ENCODE data around the gene ATP13A2.
A peak's percentile ranks its signal among the peaks of the same experiment; 100 is the strongest.
"Not testable (repeated sequence)": the region's sequence is repeated elsewhere in the genome, so short reads cannot be mapped to it uniquely, and the experiment has no call there.

ATP13A2 gene

DNA sequence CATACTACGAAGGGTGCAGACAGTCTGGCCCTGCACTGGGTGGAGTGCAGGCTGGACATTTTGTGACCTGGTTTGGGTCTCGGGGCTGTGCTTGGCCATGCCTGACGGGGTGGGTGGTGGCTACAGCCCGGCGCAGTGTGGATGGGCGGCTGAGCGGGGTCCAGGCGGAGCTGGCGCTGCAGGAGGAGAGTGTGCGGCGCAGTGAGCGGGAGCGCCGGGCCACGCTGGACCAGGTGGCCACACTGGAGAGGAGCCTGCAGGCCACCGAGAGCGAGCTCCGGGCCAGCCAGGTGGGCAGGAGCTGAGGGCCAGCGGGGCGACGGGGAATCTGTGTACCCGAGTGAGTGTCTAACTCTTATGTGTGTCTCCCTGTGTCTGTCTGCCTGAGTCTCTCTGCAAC is 45.4 kb downstream of the ATP13A2 start:
- H3K27ac ChIP-seq (ENCODE audit: low read depth, low read length), result no peak overlapping the region

DNA sequence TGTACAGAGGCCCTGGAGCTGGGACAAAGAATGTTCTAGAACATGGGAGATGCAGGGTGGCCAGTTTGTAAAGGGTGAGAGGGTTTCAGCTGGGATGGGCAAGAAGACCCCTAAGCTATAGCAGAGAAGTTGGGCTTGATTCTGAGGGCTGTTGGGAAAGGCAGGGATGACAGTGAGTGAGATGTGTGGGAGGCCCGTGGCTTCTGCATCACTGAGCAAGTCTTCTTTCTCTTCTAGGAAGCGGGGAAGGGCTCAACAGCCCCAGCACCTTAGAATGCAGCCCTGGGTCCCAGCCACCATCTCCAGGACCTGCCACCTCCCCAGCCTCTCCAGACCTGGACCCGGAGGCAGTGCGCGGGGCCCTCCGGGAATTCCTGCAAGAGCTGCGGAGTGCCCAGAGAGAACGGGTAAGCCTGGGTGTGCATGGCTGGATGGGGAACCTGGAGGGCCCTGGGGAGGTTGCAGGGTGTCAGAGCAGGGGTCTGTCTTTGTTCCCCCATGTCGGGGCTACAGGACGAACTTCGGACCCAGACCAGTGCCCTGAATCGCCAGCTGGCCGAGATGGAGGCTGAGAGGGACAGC is 46.2 kb downstream of the ATP13A2 start:
- H3K9me3 ChIP-seq (ENCODE audit: control insufficient read depth in 1 of 2, low read length in 2 of 2), result no peaks in the 10 kb centered on the region
- no peak overlapping the region for H3K27ac ChIP-seq (ENCODE audit: low read depth, low read length)
- H3K4me1 ChIP-seq (ENCODE audit: control insufficient read depth in 1 of 2, insufficient read depth in 2 of 2, low read length in 2 of 2), result no peaks in the 10 kb centered on the region
- peaks cover 0 to 4% of the 10 kb centered on the region in 2 donors for H3K36me3 ChIP-seq (ENCODE audit: control insufficient read depth in 1 of 2, insufficient read depth in 2 of 2, low read length in 2 of 2)
- no peaks in the 10 kb centered on the region for H3K27me3 ChIP-seq (ENCODE audit: control insufficient read depth in 1 of 2, insufficient read depth in 2 of 2, low read length in 2 of 2)
- H3K4me3 ChIP-seq (ENCODE audit: low read depth in 1 of 2, low read length in 2 of 2), result no peak overlapping the region
- no peak overlapping the region for H3K9ac ChIP-seq (ENCODE audit: low read depth in 1 of 2, low read length in 2 of 2)

More for the DNA sequence above, 45.4 kb downstream of the ATP13A2 start:
- H3K4me3 ChIP-seq (ENCODE audit: low read depth in 1 of 2, low read length in 2 of 2), result no peak overlapping the region
- H3K9ac ChIP-seq (ENCODE audit: low read depth in 1 of 2, low read length in 2 of 2), result no peak overlapping the region
- peaks cover 0 to 4% of the 10 kb centered on the region in 2 donors for H3K36me3 ChIP-seq (ENCODE audit: control insufficient read depth in 1 of 2, insufficient read depth in 2 of 2, low read length in 2 of 2)
- peaks cover 0 to 4% of the 10 kb centered on the region in 2 donors for H3K4me1 ChIP-seq (ENCODE audit: control insufficient read depth in 1 of 2, insufficient read depth in 2 of 2, low read length in 2 of 2)
- H3K9me3 ChIP-seq (ENCODE audit: control insufficient read depth in 1 of 2, low read length in 2 of 2), result no peaks in the 10 kb centered on the region
- H3K27me3 ChIP-seq (ENCODE audit: control insufficient read depth in 1 of 2, insufficient read depth in 2 of 2, low read length in 2 of 2), result no peaks in the 10 kb centered on the region

DNA sequence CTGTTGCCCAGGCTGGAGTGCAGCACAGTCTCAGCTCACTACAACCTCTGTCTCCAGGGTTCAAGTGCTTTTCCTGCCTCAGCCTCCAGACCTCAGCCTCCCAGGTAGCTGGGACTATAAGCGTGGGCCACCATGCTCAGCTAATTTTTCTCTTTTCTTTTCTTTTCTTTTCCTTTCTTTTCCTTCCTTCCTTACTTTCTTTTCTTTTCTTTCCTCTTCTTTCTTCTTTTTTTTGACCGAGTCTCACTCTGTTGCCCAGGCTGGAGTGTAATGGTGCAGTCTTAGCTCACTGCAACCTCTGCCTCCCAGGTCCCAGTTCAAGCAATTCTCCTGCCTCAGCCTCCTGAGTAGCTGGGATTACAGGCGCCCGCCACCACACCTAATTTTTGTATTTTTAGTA is 47.6 kb downstream of the ATP13A2 start:
- H3K27ac ChIP-seq (ENCODE audit: low read depth, low read length); H3K4me1 ChIP-seq (ENCODE audit: control insufficient read depth in 1 of 2, insufficient read depth in 2 of 2, low read length in 2 of 2); H3K9me3 ChIP-seq (ENCODE audit: control insufficient read depth in 1 of 2, low read length in 2 of 2); H3K27me3 ChIP-seq (ENCODE audit: control insufficient read depth in 1 of 2, insufficient read depth in 2 of 2, low read length in 2 of 2); H3K4me3 ChIP-seq (ENCODE audit: low read depth in 1 of 2, low read length in 2 of 2); H3K9ac ChIP-seq (ENCODE audit: low read depth in 1 of 2, low read length in 2 of 2); H3K36me3 ChIP-seq (ENCODE audit: control insufficient read depth in 1 of 2, insufficient read depth in 2 of 2, low read length in 2 of 2): not testable (repeated sequence)

DNA sequence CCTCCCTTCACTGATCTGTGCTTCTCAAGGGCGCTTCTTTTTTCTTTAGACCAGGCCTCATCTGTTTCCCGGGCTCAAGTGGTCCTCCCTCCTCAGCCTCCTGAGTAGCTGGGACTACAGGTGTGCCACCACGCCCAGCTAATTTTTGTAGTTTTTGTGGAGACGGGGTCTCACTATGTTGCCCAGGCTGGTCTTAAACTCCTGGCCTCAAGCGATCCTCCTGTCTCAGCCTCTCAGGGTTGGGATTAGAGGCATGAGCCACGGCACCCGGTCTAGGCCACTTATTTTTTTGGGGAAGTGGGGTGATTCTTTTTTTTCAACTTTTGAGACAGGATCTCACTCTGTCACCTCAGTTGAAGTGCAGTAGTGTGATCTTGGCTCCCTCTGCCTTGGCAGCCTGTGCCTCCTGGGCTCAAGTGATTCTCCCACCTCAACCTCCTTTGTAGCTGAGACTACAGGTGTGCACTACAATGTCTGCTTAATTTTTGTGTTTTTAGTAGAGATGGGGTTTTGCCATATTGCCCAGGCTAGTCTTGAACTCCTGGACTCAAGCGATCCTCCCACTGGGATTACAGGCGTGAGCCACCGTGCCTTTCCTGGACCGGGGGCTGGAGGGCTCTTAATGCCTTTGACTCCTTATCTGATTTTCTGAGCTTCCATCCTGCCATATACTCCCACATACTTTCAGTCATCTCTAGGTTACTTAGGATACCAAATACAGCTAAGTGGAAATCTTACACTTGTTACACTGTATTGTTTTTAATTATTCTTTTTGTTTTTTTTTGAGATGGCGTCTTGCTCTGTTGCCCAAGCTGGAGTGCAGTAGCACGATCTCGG is 50.2 kb downstream of the ATP13A2 start:
- no peak overlapping the region for H3K9ac ChIP-seq (ENCODE audit: low read depth in 1 of 2, low read length in 2 of 2)
- no peaks in the 10 kb centered on the region for H3K36me3 ChIP-seq (ENCODE audit: control insufficient read depth in 1 of 2, insufficient read depth in 2 of 2, low read length in 2 of 2)
- no peak overlapping the region for H3K27ac ChIP-seq (ENCODE audit: low read depth, low read length)
- peak overlapping the region; percentile 8 to 51 for H3K4me3 ChIP-seq (ENCODE audit: low read depth in 1 of 2, low read length in 2 of 2)
- H3K27me3 ChIP-seq (ENCODE audit: control insufficient read depth in 1 of 2, insufficient read depth in 2 of 2, low read length in 2 of 2), result no peaks in the 10 kb centered on the region
- H3K9me3 ChIP-seq (ENCODE audit: control insufficient read depth in 1 of 2, low read length in 2 of 2), result no peaks in the 10 kb centered on the region
- peaks cover 0 to 5% of the 10 kb centered on the region in 2 donors for H3K4me1 ChIP-seq (ENCODE audit: control insufficient read depth in 1 of 2, insufficient read depth in 2 of 2, low read length in 2 of 2)

DNA sequence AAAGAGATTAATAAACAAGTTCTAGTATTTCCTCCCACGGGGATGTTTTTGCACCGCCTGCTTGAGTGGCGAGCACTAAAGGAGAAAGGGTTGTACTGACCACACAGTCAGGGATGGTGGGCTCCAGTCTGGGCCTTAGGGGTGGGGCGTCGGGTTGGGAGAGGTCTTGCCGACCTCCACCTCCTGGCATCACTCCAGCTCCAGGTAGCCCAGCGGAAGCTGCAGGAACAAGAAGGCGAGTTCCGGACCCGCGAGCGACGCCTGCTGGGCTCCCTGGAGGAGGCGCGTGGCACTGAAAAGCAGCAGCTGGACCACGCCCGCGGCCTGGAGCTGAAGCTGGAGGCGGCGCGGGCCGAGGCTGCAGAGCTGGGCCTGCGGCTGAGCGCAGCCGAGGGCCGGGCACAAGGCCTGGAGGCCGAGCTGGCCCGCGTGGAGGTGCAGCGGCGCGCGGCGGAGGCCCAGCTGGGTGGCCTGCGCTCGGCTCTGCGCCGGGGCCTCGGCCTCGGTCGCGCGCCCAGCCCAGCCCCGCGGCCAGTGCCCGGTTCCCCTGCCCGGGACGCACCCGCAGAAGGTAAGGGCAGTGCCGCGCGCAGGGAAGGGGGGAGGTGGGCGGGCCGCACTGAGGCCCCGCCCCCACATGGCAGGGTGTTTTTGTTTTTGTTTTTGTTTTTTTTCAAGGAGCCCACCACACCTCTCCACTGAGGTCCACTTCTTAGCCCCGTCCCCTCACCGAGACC is 51.0 kb downstream of the ATP13A2 start:
- peak overlapping the region; percentile 51 to 60 for H3K4me3 ChIP-seq (ENCODE audit: low read depth in 1 of 2, low read length in 2 of 2)
- no peaks in the 10 kb centered on the region for H3K36me3 ChIP-seq (ENCODE audit: control insufficient read depth in 1 of 2, insufficient read depth in 2 of 2, low read length in 2 of 2)
- peaks cover 0 to 5% of the 10 kb centered on the region in 2 donors for H3K4me1 ChIP-seq (ENCODE audit: control insufficient read depth in 1 of 2, insufficient read depth in 2 of 2, low read length in 2 of 2)
- H3K9me3 ChIP-seq (ENCODE audit: control insufficient read depth in 1 of 2, low read length in 2 of 2), result no peaks in the 10 kb centered on the region
- H3K27me3 ChIP-seq (ENCODE audit: control insufficient read depth in 1 of 2, insufficient read depth in 2 of 2, low read length in 2 of 2), result no peaks in the 10 kb centered on the region
- no peak overlapping the region for H3K27ac ChIP-seq (ENCODE audit: low read depth, low read length)
- peak overlapping the region in 1 of 2 donors; percentile 32 for H3K9ac ChIP-seq (ENCODE audit: low read depth in 1 of 2, low read length in 2 of 2)

DNA sequence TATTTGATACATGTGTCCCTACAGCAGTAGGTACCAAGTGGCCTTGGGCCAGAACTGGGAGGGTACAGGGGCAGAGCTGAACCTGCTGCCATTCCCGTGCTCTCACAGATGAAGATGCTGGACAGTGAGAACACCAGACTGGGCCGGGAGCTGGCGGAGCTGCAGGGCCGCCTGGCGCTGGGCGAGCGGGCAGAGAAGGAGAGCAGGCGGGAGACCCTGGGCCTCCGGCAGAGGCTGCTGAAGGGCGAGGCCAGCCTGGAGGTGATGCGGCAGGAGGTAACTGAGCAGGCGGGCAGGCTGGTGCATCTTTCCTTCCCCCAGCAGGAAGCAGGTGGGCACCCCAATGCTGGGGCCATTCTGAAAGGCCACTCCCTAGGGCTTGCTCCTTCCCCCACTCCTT is 53.3 kb downstream of the ATP13A2 start:
- Histone ChIP-seq H3K27me3 (ENCODE audit: control insufficient read depth in 1 of 2, insufficient read depth in 2 of 2, low read length in 2 of 2) (no peaks in the 10 kb centered on the region), H3K4me3 (ENCODE audit: low read depth in 1 of 2, low read length in 2 of 2) (no peak overlapping the region), H3K9ac (ENCODE audit: low read depth in 1 of 2, low read length in 2 of 2) (no peak overlapping the region), H3K9me3 (ENCODE audit: control insufficient read depth in 1 of 2, low read length in 2 of 2) (no peaks in the 10 kb centered on the region), H3K27ac (ENCODE audit: low read depth, low read length) (no peak overlapping the region), H3K4me1 (ENCODE audit: control insufficient read depth in 1 of 2, insufficient read depth in 2 of 2, low read length in 2 of 2) (peaks cover 0 to 5% of the 10 kb centered on the region in 2 donors), H3K36me3 (ENCODE audit: control insufficient read depth in 1 of 2, insufficient read depth in 2 of 2, low read length in 2 of 2) (peaks cover 0 to 4% of the 10 kb centered on the region in 2 donors)

DNA sequence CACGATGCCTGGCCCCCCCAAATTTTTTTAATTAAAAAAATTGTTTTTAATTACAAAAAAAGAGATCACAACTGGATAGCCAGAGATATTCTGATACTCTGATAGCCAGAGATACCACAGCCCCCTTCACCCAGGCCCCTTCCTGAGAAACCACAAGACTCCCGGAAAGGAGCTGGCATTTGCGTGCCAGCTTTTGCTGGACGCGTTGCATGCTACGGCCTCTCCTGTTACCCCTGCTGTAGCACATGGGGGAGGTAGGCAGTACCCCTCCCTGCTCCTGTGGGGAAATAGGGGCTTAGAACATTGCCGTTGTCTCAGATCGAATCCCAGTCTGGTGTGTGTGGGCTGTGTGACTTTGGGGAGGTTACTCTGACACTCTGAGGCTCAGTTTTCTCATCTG is 54.0 kb downstream of the ATP13A2 start:
- Histone ChIP-seq H3K36me3 (ENCODE audit: control insufficient read depth in 1 of 2, insufficient read depth in 2 of 2, low read length in 2 of 2) (peaks cover 0 to 4% of the 10 kb centered on the region in 2 donors), H3K27ac (ENCODE audit: low read depth, low read length) (no peak overlapping the region), H3K4me1 (ENCODE audit: control insufficient read depth in 1 of 2, insufficient read depth in 2 of 2, low read length in 2 of 2) (peaks cover 0 to 5% of the 10 kb centered on the region in 2 donors)

DNA sequence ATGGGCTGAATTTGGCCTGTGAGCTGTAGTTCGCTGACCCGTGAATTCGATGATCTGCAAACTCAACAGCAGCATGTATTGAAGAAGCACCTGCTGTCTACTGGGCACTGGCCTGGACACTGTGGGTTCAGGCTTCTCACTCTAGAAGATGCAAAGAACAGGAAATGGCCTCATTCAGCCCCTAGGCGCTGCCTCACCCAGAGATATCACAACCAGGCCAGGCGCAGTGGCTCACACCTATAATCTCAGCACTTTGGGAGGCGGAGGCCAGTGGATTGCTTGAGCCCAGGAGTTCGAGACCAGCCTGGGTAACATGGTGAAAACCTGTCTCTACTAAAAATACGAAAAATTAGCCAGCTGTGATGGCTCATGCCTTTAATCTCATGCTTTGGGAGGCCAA is 55.0 kb downstream of the ATP13A2 start:
- peaks cover 0 to 5% of the 10 kb centered on the region in 2 donors for H3K4me1 ChIP-seq (ENCODE audit: control insufficient read depth in 1 of 2, insufficient read depth in 2 of 2, low read length in 2 of 2)
- H3K36me3 ChIP-seq (ENCODE audit: control insufficient read depth in 1 of 2, insufficient read depth in 2 of 2, low read length in 2 of 2), result peaks cover 0 to 4% of the 10 kb centered on the region in 2 donors
- no peaks in the 10 kb centered on the region for H3K27me3 ChIP-seq (ENCODE audit: control insufficient read depth in 1 of 2, insufficient read depth in 2 of 2, low read length in 2 of 2)
- no peak overlapping the region for H3K27ac ChIP-seq (ENCODE audit: low read depth, low read length)
- H3K9me3 ChIP-seq (ENCODE audit: control insufficient read depth in 1 of 2, low read length in 2 of 2), result no peaks in the 10 kb centered on the region
- no peak overlapping the region for H3K9ac ChIP-seq (ENCODE audit: low read depth in 1 of 2, low read length in 2 of 2)
- H3K4me3 ChIP-seq (ENCODE audit: low read depth in 1 of 2, low read length in 2 of 2), result no peak overlapping the region

More for the DNA sequence above, 54.0 kb downstream of the ATP13A2 start:
- Histone ChIP-seq H3K9ac (ENCODE audit: low read depth in 1 of 2, low read length in 2 of 2) (no peak overlapping the region), H3K4me3 (ENCODE audit: low read depth in 1 of 2, low read length in 2 of 2) (no peak overlapping the region), H3K9me3 (ENCODE audit: control insufficient read depth in 1 of 2, low read length in 2 of 2) (no peaks in the 10 kb centered on the region), H3K27me3 (ENCODE audit: control insufficient read depth in 1 of 2, insufficient read depth in 2 of 2, low read length in 2 of 2) (no peaks in the 10 kb centered on the region)

DNA sequence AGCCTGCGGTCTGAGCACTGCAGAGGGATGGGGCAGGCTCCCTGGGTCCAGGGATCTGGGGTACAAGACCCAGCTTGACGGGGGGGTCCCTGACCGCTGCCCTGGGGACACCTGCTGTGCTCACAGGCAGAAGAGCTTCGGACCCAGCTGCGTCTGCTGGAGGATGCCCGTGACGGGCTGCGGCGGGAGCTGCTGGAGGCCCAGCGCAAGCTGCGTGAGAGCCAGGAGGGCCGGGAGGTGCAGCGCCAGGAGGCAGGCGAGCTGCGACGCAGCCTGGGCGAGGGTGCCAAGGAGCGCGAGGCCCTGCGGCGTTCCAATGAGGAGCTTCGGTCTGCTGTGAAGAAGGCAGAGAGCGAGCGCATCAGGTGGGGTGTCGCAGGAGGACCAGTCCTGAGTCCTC is 56.5 kb downstream of the ATP13A2 start:
- no peak overlapping the region for H3K4me3 ChIP-seq (ENCODE audit: low read depth in 1 of 2, low read length in 2 of 2)

DNA sequence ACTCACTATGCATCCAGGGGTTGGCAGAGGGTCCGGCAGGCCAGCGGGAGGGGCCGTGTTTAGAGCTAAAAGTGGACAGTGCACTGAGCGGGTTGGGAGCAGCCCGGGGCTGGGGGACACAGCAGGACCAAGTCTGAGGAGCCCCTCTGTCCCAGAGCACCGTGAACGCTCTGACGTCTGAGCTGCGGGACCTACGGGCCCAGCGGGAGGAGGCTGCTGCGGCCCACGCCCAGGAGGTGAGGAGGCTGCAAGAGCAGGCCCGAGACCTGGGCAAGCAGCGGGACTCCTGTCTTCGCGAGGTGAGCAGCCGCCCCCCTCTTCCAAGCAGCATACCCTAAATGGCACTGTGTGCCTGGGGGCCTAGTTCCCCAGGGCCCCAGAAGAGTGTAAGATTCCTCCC is 57.1 kb downstream of the ATP13A2 start:
- H3K4me1 ChIP-seq (ENCODE audit: control insufficient read depth in 1 of 2, insufficient read depth in 2 of 2, low read length in 2 of 2), result no peaks in the 10 kb centered on the region
- H3K9me3 ChIP-seq (ENCODE audit: control insufficient read depth in 1 of 2, low read length in 2 of 2), result no peaks in the 10 kb centered on the region
- H3K27me3 ChIP-seq (ENCODE audit: control insufficient read depth in 1 of 2, insufficient read depth in 2 of 2, low read length in 2 of 2), result no peaks in the 10 kb centered on the region
- no peak overlapping the region for H3K4me3 ChIP-seq (ENCODE audit: low read depth in 1 of 2, low read length in 2 of 2)
- H3K36me3 ChIP-seq (ENCODE audit: control insufficient read depth in 1 of 2, insufficient read depth in 2 of 2, low read length in 2 of 2), result peaks cover 0 to 4% of the 10 kb centered on the region in 2 donors
- H3K9ac ChIP-seq (ENCODE audit: low read depth in 1 of 2, low read length in 2 of 2), result no peak overlapping the region
- H3K27ac ChIP-seq (ENCODE audit: low read depth, low read length), result no peak overlapping the region

More for the DNA sequence above, 56.5 kb downstream of the ATP13A2 start:
- no peaks in the 10 kb centered on the region for H3K27me3 ChIP-seq (ENCODE audit: control insufficient read depth in 1 of 2, insufficient read depth in 2 of 2, low read length in 2 of 2)
- no peaks in the 10 kb centered on the region for H3K9me3 ChIP-seq (ENCODE audit: control insufficient read depth in 1 of 2, low read length in 2 of 2)
- H3K27ac ChIP-seq (ENCODE audit: low read depth, low read length), result no peak overlapping the region
- no peak overlapping the region for H3K9ac ChIP-seq (ENCODE audit: low read depth in 1 of 2, low read length in 2 of 2)
- H3K36me3 ChIP-seq (ENCODE audit: control insufficient read depth in 1 of 2, insufficient read depth in 2 of 2, low read length in 2 of 2), result peaks cover 0 to 4% of the 10 kb centered on the region in 2 donors
- H3K4me1 ChIP-seq (ENCODE audit: control insufficient read depth in 1 of 2, insufficient read depth in 2 of 2, low read length in 2 of 2), result peaks cover 0 to 1% of the 10 kb centered on the region in 2 donors
